Naive thymus-derived CD4-positive, alpha-beta T cell (primary cell): ENCODE data around the gene TMEM178B. TPM values are rescaled to one million over a fixed set of nuclear protein-coding genes. Genes with fewer than 3 reads are reported as not detected.

Experiments used
- ATAC-seq: fragments of 150-1000 bp; cut with Tn5 transposase; 2 replicates; pipeline ENCODE4 v1.10.0; 2021; ENCODE audit warnings: mild to moderate bottlenecking, moderate library complexity
- CTCF ChIA-PET: fragments of 350-600 bp; sonication (Branson Sonifier 250); formaldehyde crosslinking; loops from one replicate; lab custom pipeline; 2021; ENCODE audit warnings: antibody characterized with exemption; lab: Charles Lee
- POLR2A ChIA-PET: fragments of 350-600 bp; sonication (Branson Sonifier 250); formaldehyde crosslinking; loops from one replicate; lab custom pipeline; 2021; ENCODE audit warnings: antibody characterized with exemption, inconsistent platforms; lab: Charles Lee
- DNase-seq, 9 donors: peaks; one replicate each; pipeline versions ENCODE4 v3.0.0 to v3.0.0-alpha.2; 2020 to 2022; ENCODE audit warnings: mixed read lengths in 1 of 9
- H3K27ac ChIP-seq: one replicate; pipeline ENCODE4 v1.7.0; 2013; ENCODE audit warnings: mild to moderate bottlenecking, low read depth, low read length, moderate library complexity
- H3K27me3 ChIP-seq, 2 donors: one replicate each; pipeline ENCODE4 v1.7.0; 2013; ENCODE audit warnings: low read length in 2 of 2, mild to moderate bottlenecking in 2 of 2, moderate library complexity in 2 of 2; ENCODE audit not compliant: control insufficient read depth in 2 of 2, insufficient read depth in 2 of 2
- H3K36me3 ChIP-seq, 3 experiments: 1 replicate in 2 of 3; 2 replicates in 1 of 3; pipeline ENCODE4 v1.7.0; 2013; ENCODE audit warnings: low read length in 3 of 3, mild to moderate bottlenecking in 3 of 3, moderate library complexity in 1 of 3; ENCODE audit not compliant: insufficient read depth in 3 of 3, control insufficient read depth in 2 of 3
- H3K4me1 ChIP-seq, 2 donors: one replicate each; pipeline ENCODE4 v1.7.0; 2013; ENCODE audit warnings: low read length in 2 of 2, mild to moderate bottlenecking in 2 of 2, moderate library complexity in 1 of 2; ENCODE audit not compliant: control insufficient read depth in 2 of 2, insufficient read depth in 2 of 2
- H3K4me3 ChIP-seq: 2 replicates; pipeline ENCODE4 v1.7.0; 2013; ENCODE audit warnings: mild to moderate bottlenecking, low read length
- H3K9me3 ChIP-seq, 3 experiments: 1 replicate in 2 of 3; 2 replicates in 1 of 3; pipeline ENCODE4 v1.7.0; 2013; ENCODE audit warnings: low read length in 3 of 3; ENCODE audit not compliant: control insufficient read depth in 2 of 3
- H3K27ac Mint-ChIP-seq, 9 donors: one replicate each; pipeline ENCODE4 v1.8.0; 2020 to 2022; ENCODE audit warnings: mixed read lengths in 9 of 9, mild to moderate bottlenecking in 8 of 9, moderate library complexity in 5 of 9, inconsistent platforms in 2 of 9
- H3K27me3 Mint-ChIP-seq, 5 donors: one replicate each; pipeline ENCODE4 v1.8.0; 2021 to 2022; ENCODE audit warnings: mixed read lengths in 5 of 5, mild to moderate bottlenecking in 1 of 5
- H3K36me3 Mint-ChIP-seq, 5 donors: one replicate each; pipeline ENCODE4 v1.8.0; 2020 to 2022; ENCODE audit warnings: mixed read lengths in 5 of 5, mild to moderate bottlenecking in 3 of 5, inconsistent platforms in 1 of 5
- H3K4me1 Mint-ChIP-seq, 7 donors: one replicate each; pipeline ENCODE4 v1.8.0; 2020 to 2022; ENCODE audit warnings: mixed read lengths in 7 of 7, mild to moderate bottlenecking in 3 of 7, inconsistent platforms in 1 of 7
- H3K4me3 Mint-ChIP-seq, 10 donors: one replicate each; pipeline ENCODE4 v1.8.0; 2020 to 2022; ENCODE audit warnings: mild to moderate bottlenecking in 10 of 10, mixed read lengths in 10 of 10, moderate library complexity in 6 of 10, inconsistent platforms in 2 of 10
- H3K9me3 Mint-ChIP-seq, 11 donors: one replicate each; pipeline ENCODE4 v1.8.0; 2020 to 2022; ENCODE audit warnings: mixed read lengths in 11 of 11, mild to moderate bottlenecking in 4 of 11, inconsistent platforms in 1 of 11, moderate library complexity in 1 of 11
- intact Hi-C, 2 donors: fragments of 100-400 bp; cut with micrococcal nuclease; formaldehyde crosslinking; loops; one replicate each; pipeline ENCODE4 v1.15.1; 2023
- polyA plus RNA-seq, 2 donors: library from polyadenylated mRNA; unstranded; fragments of 300-500 nt; fragmentation: Illumina TruSeq; gene quantifications; one replicate each; pipeline ENCODE4 v1.2.3, GENCODE V29; 2021
- total RNA-seq, 6 experiments: library from RNA in 5 of 6; stranded (reverse) in 5 of 6; gene quantifications; 1 replicate in 5 of 6; 2 replicates in 1 of 6; pipeline ENCODE4 v1.2.3 and lab custom pipeline; 2021 to 2026

Gene TMEM178B
- total and polyA plus RNA-seq, 7 experiments from 2014 or later, result 0.05 to 3.0 (median 0.10) TPM; not detected in 4

- Mint-ChIP-seq H3K36me3 (peaks cover 0 to 9% (median 0%) of the 10 kb centered on the region in 5 donors), H3K9me3 (peaks cover 0 to 13% (median 7%) of the 10 kb centered on the region in 11 donors), H3K27me3 (peaks cover 23 to 51% (median 34%) of the 10 kb centered on the region in 5 donors), H3K4me3 (no peak overlapping the region), H3K4me1 (no peaks in the 10 kb centered on the region), H3K27ac (no peak overlapping the region)
- no peak overlapping the region for H3K4me3 ChIP-seq
- no peaks in the 10 kb centered on the region for H3K27me3 ChIP-seq
- no peaks in the 10 kb centered on the region for H3K4me1 ChIP-seq
- intact Hi-C loops, result no loop called here
- ATAC-seq (no peak), DNase-seq (no peak)
- no peaks in the 10 kb centered on the region for H3K9me3 ChIP-seq
- H3K36me3 ChIP-seq, result no peaks in the 10 kb centered on the region
- POLR2A ChIA-PET, result no interaction called here
- CTCF ChIA-PET, result no interaction called here
- no peak overlapping the region for H3K27ac ChIP-seq
These were observed 54.6 kb downstream of the TMEM178B start for GRCh38 chr7:141128506-141128905.

GRCh38 chr7:141128931-141129330, 55.1 kb downstream of the TMEM178B start:
- H3K27ac Mint-ChIP-seq, result no peak overlapping the region
- Histone ChIP-seq H3K9me3 (no peaks in the 10 kb centered on the region), H3K36me3 (no peaks in the 10 kb centered on the region), H3K4me1 (no peaks in the 10 kb centered on the region), H3K27me3 (no peaks in the 10 kb centered on the region), H3K27ac (no peak overlapping the region), H3K4me3 (no peak overlapping the region)
- ChIA-PET CTCF (no interaction called here), POLR2A (no interaction called here)
- DNase-seq (no peak), ATAC-seq (no peak)
- H3K36me3 Mint-ChIP-seq, result peaks cover 0 to 13% (median 0%) of the 10 kb centered on the region in 5 donors
- no peaks in the 10 kb centered on the region for H3K4me1 Mint-ChIP-seq
- peaks cover 26 to 56% (median 38%) of the 10 kb centered on the region in 5 donors for H3K27me3 Mint-ChIP-seq
- H3K9me3 Mint-ChIP-seq, result peaks cover 0 to 18% (median 11%) of the 10 kb centered on the region in 11 donors
- no peak overlapping the region for H3K4me3 Mint-ChIP-seq
- intact Hi-C loops, result no loop called here

- Histone ChIP-seq H3K36me3 (no peaks in the 10 kb centered on the region), H3K4me1 (no peaks in the 10 kb centered on the region), H3K4me3 (no peak overlapping the region), H3K9me3 (no peaks in the 10 kb centered on the region), H3K27ac (no peak overlapping the region), H3K27me3 (no peaks in the 10 kb centered on the region)
- peaks cover 27 to 39% (median 30%) of the 10 kb centered on the region in 5 donors for H3K27me3 Mint-ChIP-seq
- no peak overlapping the region for H3K4me3 Mint-ChIP-seq
- ChIA-PET CTCF (no interaction called here), POLR2A (no interaction called here)
- DNase-seq, result no peak
- H3K36me3 Mint-ChIP-seq, result peaks cover 0 to 13% (median 0%) of the 10 kb centered on the region in 5 donors
- no peak for ATAC-seq
- peaks cover 0 to 29% (median 14%) of the 10 kb centered on the region in 11 donors for H3K9me3 Mint-ChIP-seq
- H3K27ac Mint-ChIP-seq, result no peak overlapping the region
- no peaks in the 10 kb centered on the region for H3K4me1 Mint-ChIP-seq
- intact Hi-C loops, result no loop called here
These were observed 58.8 kb downstream of the TMEM178B start for GRCh38 chr7:141132671-141133070.

GRCh38 chr7:141133646-141134045, 59.8 kb downstream of the TMEM178B start:
- no peak overlapping the region for H3K4me3 Mint-ChIP-seq
- CTCF ChIA-PET, result no interaction called here
- Histone ChIP-seq H3K9me3 (no peaks in the 10 kb centered on the region), H3K4me3 (no peak overlapping the region), H3K27me3 (no peaks in the 10 kb centered on the region), H3K36me3 (no peaks in the 10 kb centered on the region), H3K4me1 (no peaks in the 10 kb centered on the region), H3K27ac (no peak overlapping the region)
- peaks cover 0 to 13% (median 0%) of the 10 kb centered on the region in 5 donors for H3K36me3 Mint-ChIP-seq
- ATAC-seq, result no peak
- no peak for DNase-seq
- peaks cover 0 to 29% (median 14%) of the 10 kb centered on the region in 11 donors for H3K9me3 Mint-ChIP-seq
- POLR2A ChIA-PET, result no interaction called here
- H3K27ac Mint-ChIP-seq, result no peak overlapping the region
- peaks cover 27 to 39% (median 28%) of the 10 kb centered on the region in 5 donors for H3K27me3 Mint-ChIP-seq
- intact Hi-C loops, result no loop called here
- no peaks in the 10 kb centered on the region for H3K4me1 Mint-ChIP-seq

- no peak for DNase-seq
- no peak overlapping the region for H3K27ac ChIP-seq
- no peak for ATAC-seq
- Mint-ChIP-seq H3K4me3 (no peak overlapping the region), H3K36me3 (peaks cover 0 to 6% (median 0%) of the 10 kb centered on the region in 5 donors), H3K27me3 (peaks cover 0 to 28% (median 15%) of the 10 kb centered on the region in 5 donors), H3K4me1 (no peaks in the 10 kb centered on the region), H3K27ac (no peak overlapping the region), H3K9me3 (peaks cover 0 to 38% (median 4%) of the 10 kb centered on the region in 11 donors)
- intact Hi-C loops, result no loop called here
- no peaks in the 10 kb centered on the region for H3K9me3 ChIP-seq
- no peaks in the 10 kb centered on the region for H3K36me3 ChIP-seq
- CTCF ChIA-PET, result no interaction called here
- POLR2A ChIA-PET, result no interaction called here
- H3K4me3 ChIP-seq, result no peak overlapping the region
- H3K4me1 ChIP-seq, result no peaks in the 10 kb centered on the region
- no peaks in the 10 kb centered on the region for H3K27me3 ChIP-seq
These were observed 68.2 kb downstream of the TMEM178B start for GRCh38 chr7:141142058-141142457.

- POLR2A ChIA-PET, result no interaction called here
- no peaks in the 10 kb centered on the region for H3K9me3 ChIP-seq
- ATAC-seq (no peak), DNase-seq (no peak)
- no peak overlapping the region for H3K4me3 Mint-ChIP-seq
- H3K27me3 Mint-ChIP-seq, result peaks cover 0 to 23% (median 12%) of the 10 kb centered on the region in 5 donors
- intact Hi-C loops, result no loop called here
- no peak overlapping the region for H3K4me3 ChIP-seq
- H3K36me3 ChIP-seq, result no peaks in the 10 kb centered on the region
- H3K4me1 Mint-ChIP-seq, result no peaks in the 10 kb centered on the region
- H3K9me3 Mint-ChIP-seq, result peaks cover 0 to 34% (median 4%) of the 10 kb centered on the region in 11 donors
- H3K27ac ChIP-seq, result no peak overlapping the region
- CTCF ChIA-PET, result no interaction called here
- H3K27ac Mint-ChIP-seq, result no peak overlapping the region
- peaks cover 0 to 6% (median 0%) of the 10 kb centered on the region in 5 donors for H3K36me3 Mint-ChIP-seq
- no peaks in the 10 kb centered on the region for H3K4me1 ChIP-seq
- H3K27me3 ChIP-seq, result no peaks in the 10 kb centered on the region
These were observed 71.2 kb downstream of the TMEM178B start for GRCh38 chr7:141144921-141145629.

GRCh38 chr7:141145630-141145982, 71.7 kb downstream of the TMEM178B start:
- Mint-ChIP-seq H3K9me3 (peaks cover 0 to 32% (median 2%) of the 10 kb centered on the region in 11 donors), H3K36me3 (peaks cover 0 to 6% (median 0%) of the 10 kb centered on the region in 5 donors), H3K27me3 (peaks cover 0 to 22% (median 12%) of the 10 kb centered on the region in 5 donors), H3K4me3 (no peak overlapping the region), H3K4me1 (no peaks in the 10 kb centered on the region), H3K27ac (no peak overlapping the region)
- no peaks in the 10 kb centered on the region for H3K36me3 ChIP-seq
- ChIA-PET CTCF (no interaction called here), POLR2A (no interaction called here)
- no peaks in the 10 kb centered on the region for H3K4me1 ChIP-seq
- H3K9me3 ChIP-seq, result no peaks in the 10 kb centered on the region
- DNase-seq (no peak), ATAC-seq (no peak)
- intact Hi-C loops, result no loop called here
- no peak overlapping the region for H3K27ac ChIP-seq
- H3K27me3 ChIP-seq, result no peaks in the 10 kb centered on the region
- no peak overlapping the region for H3K4me3 ChIP-seq
